Measurements from ENCODE around the gene HEATR5A. TPM values are rescaled to one million over a fixed set of nuclear protein-coding genes. Genes with fewer than 3 reads are reported as not detected.
"Not testable (repeated sequence)": the region's sequence is repeated elsewhere in the genome, so short reads cannot be mapped to it uniquely, and the experiment has no call there.

The HEATR5A gene
- total RNA-seq, 1 donor from 2014 or later = 25.3 TPM

DNA sequence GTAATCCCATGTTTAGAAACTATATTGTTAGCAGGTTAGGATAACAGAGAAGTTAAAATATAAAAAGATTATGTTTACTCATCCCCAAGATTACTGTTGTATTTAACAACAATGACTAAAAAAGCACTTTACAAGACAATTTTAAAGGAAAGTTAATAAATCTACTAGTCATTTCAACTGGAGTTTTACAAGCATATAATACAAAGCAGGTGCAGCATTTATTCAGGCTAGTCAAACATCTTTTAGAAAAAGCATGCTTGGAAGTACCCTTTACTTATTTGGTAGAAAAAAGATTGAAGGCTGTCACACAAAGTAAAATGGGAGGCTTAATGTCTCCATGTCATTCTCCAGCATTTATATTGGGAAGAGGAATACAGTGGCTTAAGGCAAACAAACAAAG, 80.6 kb downstream of the HEATR5A start:
- TF ChIP-seq, protein P1, sequence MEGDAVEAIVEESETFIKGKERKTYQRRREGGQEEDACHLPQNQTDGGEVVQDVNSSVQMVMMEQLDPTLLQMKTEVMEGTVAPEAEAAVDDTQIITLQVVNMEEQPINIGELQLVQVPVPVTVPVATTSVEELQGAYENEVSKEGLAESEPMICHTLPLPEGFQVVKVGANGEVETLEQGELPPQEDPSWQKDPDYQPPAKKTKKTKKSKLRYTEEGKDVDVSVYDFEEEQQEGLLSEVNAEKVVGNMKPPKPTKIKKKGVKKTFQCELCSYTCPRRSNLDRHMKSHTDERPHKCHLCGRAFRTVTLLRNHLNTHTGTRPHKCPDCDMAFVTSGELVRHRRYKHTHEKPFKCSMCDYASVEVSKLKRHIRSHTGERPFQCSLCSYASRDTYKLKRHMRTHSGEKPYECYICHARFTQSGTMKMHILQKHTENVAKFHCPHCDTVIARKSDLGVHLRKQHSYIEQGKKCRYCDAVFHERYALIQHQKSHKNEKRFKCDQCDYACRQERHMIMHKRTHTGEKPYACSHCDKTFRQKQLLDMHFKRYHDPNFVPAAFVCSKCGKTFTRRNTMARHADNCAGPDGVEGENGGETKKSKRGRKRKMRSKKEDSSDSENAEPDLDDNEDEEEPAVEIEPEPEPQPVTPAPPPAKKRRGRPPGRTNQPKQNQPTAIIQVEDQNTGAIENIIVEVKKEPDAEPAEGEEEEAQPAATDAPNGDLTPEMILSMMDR (IDR thresholded peaks at IDR 0.05; ENCODE audit: unreplicated experiment) = no peak
- Mint-ChIP-seq H3K27ac (ENCODE audit: unreplicated experiment) (no peak overlapping the region), H3K4me1 (ENCODE audit: unreplicated experiment) (no peaks in the 10 kb centered on the region), H3K4me3 (ENCODE audit: unreplicated experiment) (no peak overlapping the region), H3K36me3 (ENCODE audit: low read depth, unreplicated experiment) (peaks cover 11% of the 10 kb centered on the region), H3K27me3 (ENCODE audit: unreplicated experiment) (no peaks in the 10 kb centered on the region), H3K9me3 (ENCODE audit: unreplicated experiment) (no peaks in the 10 kb centered on the region)
- DNase-seq (ENCODE audit: low spot score) = no peak

- Mint-ChIP-seq H3K4me3 (ENCODE audit: unreplicated experiment) (no peak overlapping the region), H3K9me3 (ENCODE audit: unreplicated experiment) (no peaks in the 10 kb centered on the region), H3K36me3 (ENCODE audit: low read depth, unreplicated experiment) (peaks cover 10% of the 10 kb centered on the region), H3K4me1 (ENCODE audit: unreplicated experiment) (no peaks in the 10 kb centered on the region), H3K27ac (ENCODE audit: unreplicated experiment) (no peak overlapping the region), H3K27me3 (ENCODE audit: unreplicated experiment) (no peaks in the 10 kb centered on the region)
- TF ChIP-seq, protein P1 (IDR thresholded peaks at IDR 0.05; ENCODE audit: unreplicated experiment) = no peak
- no peak for DNase-seq (ENCODE audit: low spot score)
Observed at GRCh38 chr14:31337331-31337730, 83.0 kb downstream of the HEATR5A start.

GRCh38 chr14:31336646-31337045, 83.7 kb downstream of the HEATR5A start:
- Mint-ChIP-seq H3K27ac (ENCODE audit: unreplicated experiment) (no peak overlapping the region), H3K36me3 (ENCODE audit: low read depth, unreplicated experiment) (peaks cover 16% of the 10 kb centered on the region)

GRCh38 chr14:31331395-31331794, 89.0 kb downstream of the HEATR5A start:
- DNase-seq (ENCODE audit: low spot score); H3K27me3 Mint-ChIP-seq (ENCODE audit: unreplicated experiment); H3K27ac Mint-ChIP-seq (ENCODE audit: unreplicated experiment); H3K9me3 Mint-ChIP-seq (ENCODE audit: unreplicated experiment); H3K4me1 Mint-ChIP-seq (ENCODE audit: unreplicated experiment): not testable (repeated sequence)
- H3K4me3 Mint-ChIP-seq (ENCODE audit: unreplicated experiment) = peak overlapping the region; percentile 5
- H3K36me3 Mint-ChIP-seq (ENCODE audit: low read depth, unreplicated experiment) = peaks cover 39% of the 10 kb centered on the region

More at GRCh38 chr14:31336646-31337045, 83.7 kb downstream of the HEATR5A start:
- no peaks in the 10 kb centered on the region for H3K27me3 Mint-ChIP-seq (ENCODE audit: unreplicated experiment)
- DNase-seq (ENCODE audit: low spot score) = no peak
- no peaks in the 10 kb centered on the region for H3K4me1 Mint-ChIP-seq (ENCODE audit: unreplicated experiment)
- no peaks in the 10 kb centered on the region for H3K9me3 Mint-ChIP-seq (ENCODE audit: unreplicated experiment)
- no peak overlapping the region for H3K4me3 Mint-ChIP-seq (ENCODE audit: unreplicated experiment)
- TF ChIP-seq, protein P1 (IDR thresholded peaks at IDR 0.05; ENCODE audit: unreplicated experiment) = no peak

DNA sequence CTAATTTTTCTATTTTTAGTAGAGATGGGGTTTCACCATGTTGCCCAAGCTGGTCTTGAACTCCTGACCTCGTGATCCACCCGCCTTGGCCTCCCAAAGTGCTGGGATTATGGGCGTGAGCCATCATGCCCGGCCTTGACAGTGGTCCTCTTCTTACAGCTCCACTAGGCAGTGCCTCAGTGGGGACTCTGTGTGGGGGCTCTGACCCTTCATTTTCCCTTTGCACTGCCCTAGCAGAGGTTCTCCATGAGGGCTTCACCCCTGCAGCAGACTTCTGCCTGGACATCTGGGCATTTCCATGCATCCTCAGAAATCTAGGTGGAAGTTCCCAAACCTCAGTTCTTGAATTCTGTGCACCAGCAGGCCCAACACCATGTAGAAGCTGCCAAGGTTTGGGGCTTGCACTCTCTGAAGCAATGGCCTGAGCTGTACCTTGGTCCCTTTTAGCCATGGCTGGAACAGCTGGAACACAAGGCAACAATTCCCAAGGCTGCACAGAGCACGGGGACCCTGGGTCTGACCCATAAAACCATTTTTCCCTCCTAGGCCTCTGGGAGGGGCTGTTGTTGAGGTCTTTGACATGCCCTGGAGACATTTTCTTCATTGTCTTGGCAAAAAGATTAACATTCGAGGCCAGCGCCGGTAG, 90.4 kb downstream of the HEATR5A start:
- H3K36me3 Mint-ChIP-seq (ENCODE audit: low read depth, unreplicated experiment) = peaks cover 39% of the 10 kb centered on the region
- H3K27me3 Mint-ChIP-seq (ENCODE audit: unreplicated experiment); DNase-seq (ENCODE audit: low spot score); H3K27ac Mint-ChIP-seq (ENCODE audit: unreplicated experiment); H3K4me1 Mint-ChIP-seq (ENCODE audit: unreplicated experiment); H3K9me3 Mint-ChIP-seq (ENCODE audit: unreplicated experiment); H3K4me3 Mint-ChIP-seq (ENCODE audit: unreplicated experiment): not testable (repeated sequence)

- Mint-ChIP-seq H3K36me3 (ENCODE audit: low read depth, unreplicated experiment) (peaks cover 17% of the 10 kb centered on the region), H3K27me3 (ENCODE audit: unreplicated experiment) (peaks cover 2% of the 10 kb centered on the region), H3K27ac (ENCODE audit: unreplicated experiment) (no peak overlapping the region), H3K4me1 (ENCODE audit: unreplicated experiment) (no peaks in the 10 kb centered on the region), H3K4me3 (ENCODE audit: unreplicated experiment) (no peak overlapping the region), H3K9me3 (ENCODE audit: unreplicated experiment) (peaks cover 1% of the 10 kb centered on the region)
- no peak for DNase-seq (ENCODE audit: low spot score)
- TF ChIP-seq, protein P1 (IDR thresholded peaks at IDR 0.05; ENCODE audit: unreplicated experiment) = no peak
Observed at GRCh38 chr14:31326111-31326510, 94.2 kb downstream of the HEATR5A start.
